ENCODE results near the gene MYADML2. TPM values are rescaled to one million over a fixed set of nuclear protein-coding genes. Genes with fewer than 3 reads are reported as not detected.

Gene MYADML2
- total RNA-seq, 1 donor from 2014 or later = 0.69 TPM

- Mint-ChIP-seq H3K9me3 (ENCODE audit: unreplicated experiment) (peaks cover 4% of the 10 kb centered on the region), H3K4me1 (ENCODE audit: low read depth, unreplicated experiment) (no peaks in the 10 kb centered on the region), H3K27ac (ENCODE audit: unreplicated experiment) (no peak within 1 kb of the TSS), H3K27me3 (ENCODE audit: unreplicated experiment) (peaks cover 5% of the 10 kb centered on the region), H3K4me3 (ENCODE audit: unreplicated experiment) (no peak within 1 kb of the TSS), H3K36me3 (ENCODE audit: unreplicated experiment) (no peaks in the 10 kb centered on the region)
- peak; percentile 58 for DNase-seq
- no peak for TF ChIP-seq CTCF (IDR thresholded peaks at IDR 0.05; ENCODE audit: partially characterized antibody, unreplicated experiment)
These were observed 44.9 kb downstream of the MYADML2 start, which contains the start of gene NPB for GRCh38 chr17:81902023-81902652. Gene NPB, plus strand, starts transcription at chr17:81902238. Its CDS starts 40 bp downstream, at chr17:81902278.

GRCh38 chr17:81901167-81902022 is 45.6 kb downstream of the MYADML2 start:
- Mint-ChIP-seq H3K4me3 (ENCODE audit: unreplicated experiment) (peak overlapping the region; percentile 57), H3K27ac (ENCODE audit: unreplicated experiment) (no peak overlapping the region), H3K4me1 (ENCODE audit: low read depth, unreplicated experiment) (no peaks in the 10 kb centered on the region), H3K9me3 (ENCODE audit: unreplicated experiment) (peaks cover 4% of the 10 kb centered on the region), H3K27me3 (ENCODE audit: unreplicated experiment) (peaks cover 5% of the 10 kb centered on the region), H3K36me3 (ENCODE audit: unreplicated experiment) (no peaks in the 10 kb centered on the region)
- no peak for DNase-seq
- TF ChIP-seq CTCF (IDR thresholded peaks at IDR 0.05; ENCODE audit: partially characterized antibody, unreplicated experiment) = no peak

- Mint-ChIP-seq H3K4me1 (ENCODE audit: low read depth, unreplicated experiment) (no peaks in the 10 kb centered on the region), H3K27me3 (ENCODE audit: unreplicated experiment) (peaks cover 5% of the 10 kb centered on the region), H3K27ac (ENCODE audit: unreplicated experiment) (peak overlapping the region; percentile 59), H3K9me3 (ENCODE audit: unreplicated experiment) (peaks cover 4% of the 10 kb centered on the region), H3K4me3 (ENCODE audit: unreplicated experiment) (no peak overlapping the region), H3K36me3 (ENCODE audit: unreplicated experiment) (no peaks in the 10 kb centered on the region)
- no peak for DNase-seq
- no peak for TF ChIP-seq CTCF (IDR thresholded peaks at IDR 0.05; ENCODE audit: partially characterized antibody, unreplicated experiment)
These were observed 46.7 kb downstream of the MYADML2 start for GRCh38 chr17:81900181-81900820.

- Mint-ChIP-seq H3K4me1 (ENCODE audit: low read depth, unreplicated experiment) (no peaks in the 10 kb centered on the region), H3K36me3 (ENCODE audit: unreplicated experiment) (no peaks in the 10 kb centered on the region), H3K4me3 (ENCODE audit: unreplicated experiment) (no peak overlapping the region), H3K27me3 (ENCODE audit: unreplicated experiment) (peaks cover 5% of the 10 kb centered on the region), H3K9me3 (ENCODE audit: unreplicated experiment) (peaks cover 4% of the 10 kb centered on the region), H3K27ac (ENCODE audit: unreplicated experiment) (no peak overlapping the region)
- no peak for TF ChIP-seq CTCF (IDR thresholded peaks at IDR 0.05; ENCODE audit: partially characterized antibody, unreplicated experiment)
- DNase-seq = no peak
These were observed 47.4 kb downstream of the MYADML2 start for GRCh38 chr17:81899514-81900166.

Measured in glutamatergic neuron (in vitro differentiated cells).